K562 (cell line): ENCODE measurements around the gene MBD6. TPM values are rescaled to one million over a fixed set of nuclear protein-coding genes. Genes with fewer than 3 reads are reported as not detected.

Experiments
- DACH1 ChIP-seq: fragments of 450-650 bp; IDR thresholded peaks from 2 replicates; pipeline ENCODE4 v1.6.1; 2018; ENCODE audit not compliant: partially characterized antibody
- POLR3G ChIP-seq: IDR thresholded peaks from 2 replicates; pipeline ENCODE4 v1.6.1; 2011; ENCODE audit not compliant: insufficient read length, insufficient replicate concordance; ENCODE audit errors: extremely low read depth
- RB1 ChIP-seq: fragments of 450-650 bp; IDR thresholded peaks from 2 replicates; pipeline ENCODE4 v1.6.1; 2017; ENCODE audit warnings: low read depth, mild to moderate bottlenecking
- SMAD4 ChIP-seq: fragments of 250-450 bp; sonication (Bioruptor Pico); conservative IDR thresholded peaks from 2 replicates; pipeline ENCODE4 v1.8.0; 2021; ENCODE audit warnings: inconsistent platforms, mild to moderate bottlenecking, moderate library complexity
- ZNF239 ChIP-seq: fragments of 250-450 bp; sonication (Bioruptor Pico); IDR thresholded peaks from 2 replicates; pipeline ENCODE4 v1.4.0; 2020; ENCODE audit warnings: mild to moderate bottlenecking
- polyA plus RNA-seq, 8 experiments: library from polyadenylated mRNA; depleted of rRNA in 4 of 8; stranded (reverse) in 5 of 8; unstranded in 3 of 8; fragments of >200 nt; fragmentation: Nextera tagmentation in 2 of 8; fragmentation: Illumina TruSeq in 1 of 8; extraction: Ambion mirVana in 2 of 8; extraction: Trizol in 1 of 8; gene quantifications; 2 replicates each; pipeline versions ENCODE4 v1.2.1 to v1.2.3, GENCODE V29; 2011 to 2014; ENCODE audit warnings: inconsistent platforms in 1 of 8, missing spikeins in 1 of 8
- total RNA-seq, 7 experiments: library from RNA; depleted of rRNA in 6 of 7; stranded (reverse); fragments of >200 nt in 6 of 7; fragmentation: Illumina TruSeq in 2 of 7; extraction: Trizol in 2 of 7; gene quantifications; 2 replicates each; pipeline versions ENCODE4 v1.2.1 to v1.2.3, GENCODE V29; 2011 to 2021; ENCODE audit warnings: low replicate concordance in 1 of 7
- TF ChIP-seq, protein P1 (sequence below): fragments of 200-800 bp; sonication (Bioruptor generic); IDR thresholded peaks from 2 replicates; pipeline ENCODE4 v1.6.1; 2016; ENCODE audit warnings: missing genetic modification characterization, missing compliant biosample characterization
- TF ChIP-seq, protein P2 (sequence below): fragments of 250-450 bp; sonication (Bioruptor Pico); IDR thresholded peaks from 2 replicates; pipeline ENCODE4 v1.4.0; 2020; ENCODE audit warnings: mild to moderate bottlenecking, moderate library complexity

The MBD6 gene
- total and polyA plus RNA-seq, 9 of the 15 experiments (the other 6 are each of a cell fraction or from before 2014, with no cell fraction given): 2.0 to 54.8 (median 3.8) TPM

DNA sequence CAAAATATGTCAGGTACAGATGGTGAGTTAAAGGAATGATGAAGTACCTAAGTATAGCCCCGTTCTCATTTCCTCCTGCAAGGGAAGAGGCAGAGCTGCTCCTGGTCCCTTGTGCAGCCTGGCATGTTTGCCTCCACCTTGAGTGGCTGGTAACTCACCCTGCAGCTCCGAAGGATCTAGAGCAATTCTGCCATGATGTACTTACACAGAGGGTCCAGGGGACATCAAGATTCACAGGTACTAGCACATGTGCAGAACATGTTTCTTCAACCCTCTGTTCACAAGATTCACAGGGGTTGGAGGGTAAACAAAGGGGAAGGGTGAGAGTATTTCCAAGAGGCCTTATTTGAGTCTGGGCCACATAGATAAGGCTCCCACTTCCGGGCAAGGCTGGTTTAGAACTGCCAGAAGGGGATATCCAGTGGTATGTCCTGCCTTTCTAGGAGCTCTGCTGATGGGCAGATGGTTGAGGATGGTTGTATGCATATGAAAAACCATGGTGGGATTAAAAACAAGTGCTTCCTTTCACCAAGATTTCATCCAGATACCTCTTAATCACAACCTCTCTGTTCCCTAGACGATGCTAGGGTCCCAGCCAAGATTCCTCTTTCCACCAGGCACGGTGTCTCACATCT, 16.6 kb downstream of the MBD6 start (continued):
- TF ChIP-seq, protein P1, sequence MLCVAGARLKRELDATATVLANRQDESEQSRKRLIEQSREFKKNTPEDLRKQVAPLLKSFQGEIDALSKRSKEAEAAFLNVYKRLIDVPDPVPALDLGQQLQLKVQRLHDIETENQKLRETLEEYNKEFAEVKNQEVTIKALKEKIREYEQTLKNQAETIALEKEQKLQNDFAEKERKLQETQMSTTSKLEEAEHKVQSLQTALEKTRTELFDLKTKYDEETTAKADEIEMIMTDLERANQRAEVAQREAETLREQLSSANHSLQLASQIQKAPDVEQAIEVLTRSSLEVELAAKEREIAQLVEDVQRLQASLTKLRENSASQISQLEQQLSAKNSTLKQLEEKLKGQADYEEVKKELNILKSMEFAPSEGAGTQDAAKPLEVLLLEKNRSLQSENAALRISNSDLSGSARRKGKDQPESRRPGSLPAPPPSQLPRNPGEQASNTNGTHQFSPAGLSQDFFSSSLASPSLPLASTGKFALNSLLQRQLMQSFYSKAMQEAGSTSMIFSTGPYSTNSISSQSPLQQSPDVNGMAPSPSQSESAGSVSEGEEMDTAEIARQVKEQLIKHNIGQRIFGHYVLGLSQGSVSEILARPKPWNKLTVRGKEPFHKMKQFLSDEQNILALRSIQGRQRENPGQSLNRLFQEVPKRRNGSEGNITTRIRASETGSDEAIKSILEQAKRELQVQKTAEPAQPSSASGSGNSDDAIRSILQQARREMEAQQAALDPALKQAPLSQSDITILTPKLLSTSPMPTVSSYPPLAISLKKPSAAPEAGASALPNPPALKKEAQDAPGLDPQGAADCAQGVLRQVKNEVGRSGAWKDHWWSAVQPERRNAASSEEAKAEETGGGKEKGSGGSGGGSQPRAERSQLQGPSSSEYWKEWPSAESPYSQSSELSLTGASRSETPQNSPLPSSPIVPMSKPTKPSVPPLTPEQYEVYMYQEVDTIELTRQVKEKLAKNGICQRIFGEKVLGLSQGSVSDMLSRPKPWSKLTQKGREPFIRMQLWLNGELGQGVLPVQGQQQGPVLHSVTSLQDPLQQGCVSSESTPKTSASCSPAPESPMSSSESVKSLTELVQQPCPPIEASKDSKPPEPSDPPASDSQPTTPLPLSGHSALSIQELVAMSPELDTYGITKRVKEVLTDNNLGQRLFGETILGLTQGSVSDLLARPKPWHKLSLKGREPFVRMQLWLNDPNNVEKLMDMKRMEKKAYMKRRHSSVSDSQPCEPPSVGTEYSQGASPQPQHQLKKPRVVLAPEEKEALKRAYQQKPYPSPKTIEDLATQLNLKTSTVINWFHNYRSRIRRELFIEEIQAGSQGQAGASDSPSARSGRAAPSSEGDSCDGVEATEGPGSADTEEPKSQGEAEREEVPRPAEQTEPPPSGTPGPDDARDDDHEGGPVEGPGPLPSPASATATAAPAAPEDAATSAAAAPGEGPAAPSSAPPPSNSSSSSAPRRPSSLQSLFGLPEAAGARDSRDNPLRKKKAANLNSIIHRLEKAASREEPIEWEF: 0 out of 2 replicates have a peak, but pooled peaks have one; percentile 40
- TF ChIP-seq RB1 (no peak), POLR3G (no peak), ZNF239 (no peak), SMAD4 (CRISPR knock-in tag) (peak; percentile 82), DACH1 (no peak)
- TF ChIP-seq, protein P2, sequence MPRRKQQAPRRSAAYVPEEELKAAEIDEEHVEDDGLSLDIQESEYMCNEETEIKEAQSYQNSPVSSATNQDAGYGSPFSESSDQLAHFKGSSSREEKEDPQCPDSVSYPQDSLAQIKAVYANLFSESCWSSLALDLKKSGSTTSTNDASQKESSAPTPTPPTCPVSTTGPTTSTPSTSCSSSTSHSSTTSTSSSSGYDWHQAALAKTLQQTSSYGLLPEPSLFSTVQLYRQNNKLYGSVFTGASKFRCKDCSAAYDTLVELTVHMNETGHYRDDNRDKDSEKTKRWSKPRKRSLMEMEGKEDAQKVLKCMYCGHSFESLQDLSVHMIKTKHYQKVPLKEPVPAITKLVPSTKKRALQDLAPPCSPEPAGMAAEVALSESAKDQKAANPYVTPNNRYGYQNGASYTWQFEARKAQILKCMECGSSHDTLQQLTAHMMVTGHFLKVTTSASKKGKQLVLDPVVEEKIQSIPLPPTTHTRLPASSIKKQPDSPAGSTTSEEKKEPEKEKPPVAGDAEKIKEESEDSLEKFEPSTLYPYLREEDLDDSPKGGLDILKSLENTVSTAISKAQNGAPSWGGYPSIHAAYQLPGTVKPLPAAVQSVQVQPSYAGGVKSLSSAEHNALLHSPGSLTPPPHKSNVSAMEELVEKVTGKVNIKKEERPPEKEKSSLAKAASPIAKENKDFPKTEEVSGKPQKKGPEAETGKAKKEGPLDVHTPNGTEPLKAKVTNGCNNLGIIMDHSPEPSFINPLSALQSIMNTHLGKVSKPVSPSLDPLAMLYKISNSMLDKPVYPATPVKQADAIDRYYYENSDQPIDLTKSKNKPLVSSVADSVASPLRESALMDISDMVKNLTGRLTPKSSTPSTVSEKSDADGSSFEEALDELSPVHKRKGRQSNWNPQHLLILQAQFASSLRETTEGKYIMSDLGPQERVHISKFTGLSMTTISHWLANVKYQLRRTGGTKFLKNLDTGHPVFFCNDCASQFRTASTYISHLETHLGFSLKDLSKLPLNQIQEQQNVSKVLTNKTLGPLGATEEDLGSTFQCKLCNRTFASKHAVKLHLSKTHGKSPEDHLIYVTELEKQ: no peak
